GM12872 (cell line): ENCODE data around the gene IPO13.
A peak's percentile ranks its signal among the peaks of the same experiment; 100 is the strongest.

Experiments
- TF ChIP-seq, protein P1 (sequence below): IDR thresholded peaks from 3 replicates; pipeline ENCODE4 v1.5.1; 2011; ENCODE audit warnings: low read depth, mild to moderate bottlenecking, low read length, moderate library complexity; ENCODE audit not compliant: insufficient read depth

Gene IPO13

GRCh38 chr1:43914576-43915525 lies 31.9 kb upstream of the IPO13 start:
- TF ChIP-seq, protein P1, sequence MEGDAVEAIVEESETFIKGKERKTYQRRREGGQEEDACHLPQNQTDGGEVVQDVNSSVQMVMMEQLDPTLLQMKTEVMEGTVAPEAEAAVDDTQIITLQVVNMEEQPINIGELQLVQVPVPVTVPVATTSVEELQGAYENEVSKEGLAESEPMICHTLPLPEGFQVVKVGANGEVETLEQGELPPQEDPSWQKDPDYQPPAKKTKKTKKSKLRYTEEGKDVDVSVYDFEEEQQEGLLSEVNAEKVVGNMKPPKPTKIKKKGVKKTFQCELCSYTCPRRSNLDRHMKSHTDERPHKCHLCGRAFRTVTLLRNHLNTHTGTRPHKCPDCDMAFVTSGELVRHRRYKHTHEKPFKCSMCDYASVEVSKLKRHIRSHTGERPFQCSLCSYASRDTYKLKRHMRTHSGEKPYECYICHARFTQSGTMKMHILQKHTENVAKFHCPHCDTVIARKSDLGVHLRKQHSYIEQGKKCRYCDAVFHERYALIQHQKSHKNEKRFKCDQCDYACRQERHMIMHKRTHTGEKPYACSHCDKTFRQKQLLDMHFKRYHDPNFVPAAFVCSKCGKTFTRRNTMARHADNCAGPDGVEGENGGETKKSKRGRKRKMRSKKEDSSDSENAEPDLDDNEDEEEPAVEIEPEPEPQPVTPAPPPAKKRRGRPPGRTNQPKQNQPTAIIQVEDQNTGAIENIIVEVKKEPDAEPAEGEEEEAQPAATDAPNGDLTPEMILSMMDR, result no peak

- TF ChIP-seq, protein P1, result no peak
Measured at GRCh38 chr1:43919906-43920305, 26.8 kb upstream of the IPO13 start.

DNA sequence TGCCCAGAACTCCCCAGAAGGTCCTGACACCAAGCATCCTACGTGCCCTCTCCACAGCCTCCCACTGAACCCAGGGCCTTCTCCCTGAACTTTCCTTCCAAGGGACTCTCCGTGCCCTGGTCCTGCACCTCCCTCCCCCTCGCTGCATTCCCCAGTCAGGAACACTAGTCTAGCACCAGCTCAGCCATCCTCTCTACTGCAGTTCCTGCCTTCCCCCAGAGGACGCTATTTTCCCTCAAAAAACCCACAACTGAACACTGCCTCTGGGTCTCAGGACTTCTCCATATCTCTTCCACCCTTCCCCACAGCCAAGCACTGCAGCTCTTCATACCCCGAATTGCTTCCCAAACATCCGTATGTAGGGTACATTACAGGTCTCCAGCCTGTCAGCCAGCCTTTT lies 25.7 kb upstream of the IPO13 start:
- TF ChIP-seq, protein P1, result no peak

DNA sequence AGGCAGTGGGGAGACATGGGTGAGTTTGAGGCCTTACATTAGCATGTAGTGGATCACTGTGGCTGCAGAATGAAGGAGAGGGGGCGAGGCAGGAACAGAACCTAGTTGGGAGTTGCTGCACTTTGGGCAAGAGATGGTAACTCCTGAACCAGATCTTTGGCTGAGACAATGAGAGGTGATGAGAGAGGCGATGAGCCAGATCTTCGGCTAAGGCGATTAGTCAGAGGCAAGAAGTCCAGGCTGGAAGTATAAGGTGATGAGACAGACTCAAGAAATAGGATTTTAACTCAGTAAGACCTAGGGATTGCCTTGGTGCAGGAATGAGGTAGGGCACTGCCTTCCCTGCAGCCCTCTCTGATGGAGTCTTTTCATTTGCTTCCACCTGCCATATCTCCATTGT lies 22.2 kb upstream of the IPO13 start:
- TF ChIP-seq, protein P1, result no peak

DNA sequence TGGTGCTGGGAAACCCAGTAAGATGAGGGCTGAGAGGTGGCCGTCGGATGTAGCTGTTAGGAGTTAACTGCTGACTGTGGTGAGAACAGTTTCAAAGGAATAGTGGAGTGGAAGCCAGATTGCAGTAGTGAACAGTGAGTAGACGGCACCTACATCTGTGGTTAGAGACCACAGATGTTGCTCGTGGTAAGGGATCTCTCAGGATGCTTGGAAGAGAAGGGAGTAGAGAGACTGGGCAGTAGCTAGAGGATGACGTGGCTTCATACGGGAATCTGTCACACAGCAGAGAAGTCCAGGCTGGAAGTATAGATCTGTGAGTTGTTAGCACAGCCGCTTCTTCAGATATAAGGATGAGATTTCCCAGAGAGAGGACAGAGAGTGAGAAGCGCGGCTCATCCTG lies 20.9 kb upstream of the IPO13 start:
- TF ChIP-seq, protein P1, result no peak

- TF ChIP-seq, protein P1, result peak; percentile 75
Measured at GRCh38 chr1:43930168-43930948, 16.4 kb upstream of the IPO13 start.

DNA sequence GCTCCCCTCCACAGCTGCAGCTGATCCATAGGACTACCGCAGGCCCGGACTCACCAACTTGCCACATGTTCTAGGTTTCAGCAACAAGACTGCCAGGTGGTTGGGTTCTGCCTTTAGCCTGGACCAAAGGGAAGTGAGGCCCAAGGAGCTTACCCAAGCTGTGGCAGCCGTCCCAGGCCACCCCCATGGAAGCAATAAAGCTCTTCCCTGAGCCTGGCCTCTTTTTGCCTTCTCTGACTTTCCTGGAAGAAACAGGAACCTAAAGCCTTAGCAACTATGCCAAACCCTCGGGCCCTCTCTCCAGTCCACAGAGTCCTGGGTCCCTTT lies 15.8 kb upstream of the IPO13 start:
- TF ChIP-seq, protein P1, result no peak
